ENCODE measurements around the gene MEIOB.
"Not testable (repeated sequence)": the region's sequence is repeated elsewhere in the genome, so short reads cannot be mapped to it uniquely, and the experiment has no call there.

Gene MEIOB

GRCh38 chr16:1871974-1872635, at the start of gene MEIOB:
TSS of gene MEIOB (minus strand) at chr16:1872164. CDS start at chr16:1868175, 3,989 bp downstream.
- peak; percentile 40 for DNase-seq (ENCODE audit: low spot score)
- in situ Hi-C loops (cut with MboI; ENCODE audit: low sequenced_read_pairs, unreplicated experiment): no loop called here
- TF ChIP-seq CTCF (IDR thresholded peaks at IDR 0.05; ENCODE audit: borderline replicate concordance, control extremely low read depth, extremely low read depth, insufficient read depth, missing control alignments): no peak

- in situ Hi-C loops (cut with MboI; ENCODE audit: low sequenced_read_pairs, unreplicated experiment): no loop called here
- DNase-seq (ENCODE audit: low spot score): no peak
- no peak for TF ChIP-seq CTCF (IDR thresholded peaks at IDR 0.05; ENCODE audit: borderline replicate concordance, control extremely low read depth, extremely low read depth, insufficient read depth, missing control alignments)
Observed at GRCh38 chr16:1920727-1921171, 48.8 kb upstream of the MEIOB start.

GRCh38 chr16:1920122-1920521, 48.2 kb upstream of the MEIOB start:
- in situ Hi-C loops (cut with MboI; ENCODE audit: low sequenced_read_pairs, unreplicated experiment); DNase-seq (ENCODE audit: low spot score): not testable (repeated sequence)

- in situ Hi-C loops (cut with MboI; ENCODE audit: low sequenced_read_pairs, unreplicated experiment): no loop called here
- TF ChIP-seq CTCF (IDR thresholded peaks at IDR 0.05; ENCODE audit: borderline replicate concordance, control extremely low read depth, extremely low read depth, insufficient read depth, missing control alignments): no peak
Observed at GRCh38 chr16:1919327-1919998, 47.5 kb upstream of the MEIOB start.

GRCh38 chr16:1918351-1919326, 46.7 kb upstream of the MEIOB start, which contains the start of gene HS3ST6:
TSS of gene HS3ST6 (minus strand) at chr16:1918415. CDS start at chr16:1918323, 92 bp downstream.
- no peak for DNase-seq (ENCODE audit: low spot score)
- no peak for TF ChIP-seq CTCF (IDR thresholded peaks at IDR 0.05; ENCODE audit: borderline replicate concordance, control extremely low read depth, extremely low read depth, insufficient read depth, missing control alignments)
- in situ Hi-C loops (cut with MboI; ENCODE audit: low sequenced_read_pairs, unreplicated experiment): no loop called here

More at GRCh38 chr16:1919327-1919998, 47.5 kb upstream of the MEIOB start:
- DNase-seq (ENCODE audit: low spot score): no peak

- in situ Hi-C loops (cut with MboI; ENCODE audit: low sequenced_read_pairs, unreplicated experiment): no loop called here
- no peak for DNase-seq (ENCODE audit: low spot score)
- no peak for TF ChIP-seq CTCF (IDR thresholded peaks at IDR 0.05; ENCODE audit: borderline replicate concordance, control extremely low read depth, extremely low read depth, insufficient read depth, missing control alignments)
Observed at GRCh38 chr16:1917665-1918350, 45.8 kb upstream of the MEIOB start.

All from GM13976 (cell line).